Stimulated activated CD8-positive, alpha-beta memory T cell treated with anti-CD3 and anti-CD28 coated beads, Interleukin-12 subunit alpha, Interleukin-12 subunit beta, amount 100 ng/mL, for 24 hours (primary cell): Measurements from ENCODE around the gene NECAB3.

Source experiments
- DNase-seq: peaks from one replicate; pipeline ENCODE4 v3.0.0-alpha.2; 2020; ENCODE audit errors: extremely low read depth

The NECAB3 gene

GRCh38 chr20:33663161-33664084, 10.8 kb downstream of the NECAB3 start:
- peak; percentile 68 for DNase-seq

DNA sequence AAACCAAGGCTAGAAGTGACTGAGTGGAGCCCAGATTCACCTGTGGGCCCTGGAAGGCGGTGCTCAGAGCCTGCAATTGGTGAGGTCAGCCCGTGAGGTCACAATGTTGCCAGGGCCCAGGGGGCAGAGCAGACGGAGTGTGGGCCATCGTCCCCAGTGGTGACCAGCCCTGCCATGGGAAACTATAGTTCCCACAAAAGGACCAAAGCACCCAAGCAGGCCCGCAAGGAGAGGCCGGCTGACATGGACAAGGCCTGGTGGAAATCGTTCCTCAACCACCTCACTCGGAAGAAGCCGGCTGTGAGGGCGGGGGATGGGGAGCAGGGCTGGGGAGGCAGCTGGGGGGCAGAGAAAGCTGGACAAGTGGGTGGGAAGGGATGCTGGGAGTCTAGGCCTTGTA, 12.1 kb downstream of the NECAB3 start, which contains the start of gene C20orf144:
Gene C20orf144 (plus strand): TSS at position 156 of the 400 bp plus-strand sequence. CDS start 19 bp downstream, at position 175.
- DNase-seq = no peak

- no peak for DNase-seq
Measured at GRCh38 chr20:33660685-33661058, 13.6 kb downstream of the NECAB3 start.

DNA sequence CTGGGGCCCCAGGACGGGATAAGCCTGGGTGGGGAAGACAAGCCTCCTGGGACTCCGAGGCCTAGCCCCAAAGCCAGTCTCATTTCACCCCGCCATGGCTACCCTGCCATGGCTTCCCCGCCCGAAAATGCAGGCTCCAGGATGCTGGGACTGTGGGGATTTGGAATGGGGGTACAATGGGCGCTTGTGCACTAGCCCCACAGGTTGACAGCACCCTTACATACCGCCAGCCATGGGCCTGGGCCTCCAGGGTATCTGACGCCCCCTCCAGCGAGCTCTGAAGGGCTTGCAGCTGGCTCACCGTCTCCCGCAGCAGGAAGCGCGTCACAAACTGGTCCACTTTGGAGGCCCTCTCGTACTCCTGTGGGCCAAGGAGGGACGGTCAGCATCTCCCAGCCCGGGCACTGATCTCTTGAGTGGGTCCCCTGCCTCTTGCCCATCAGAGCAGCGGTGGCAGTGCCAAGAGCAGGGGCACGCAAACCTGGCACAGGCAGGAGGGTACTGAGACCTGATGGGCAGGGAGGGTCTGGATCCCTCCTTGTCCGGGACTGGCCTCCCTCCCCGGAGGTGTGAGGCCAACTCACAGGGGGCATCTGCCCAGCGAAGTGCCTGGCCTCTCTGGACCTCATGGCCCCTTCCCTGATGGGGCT, 14.1 kb downstream of the NECAB3 start:
- DNase-seq = no peak

DNA sequence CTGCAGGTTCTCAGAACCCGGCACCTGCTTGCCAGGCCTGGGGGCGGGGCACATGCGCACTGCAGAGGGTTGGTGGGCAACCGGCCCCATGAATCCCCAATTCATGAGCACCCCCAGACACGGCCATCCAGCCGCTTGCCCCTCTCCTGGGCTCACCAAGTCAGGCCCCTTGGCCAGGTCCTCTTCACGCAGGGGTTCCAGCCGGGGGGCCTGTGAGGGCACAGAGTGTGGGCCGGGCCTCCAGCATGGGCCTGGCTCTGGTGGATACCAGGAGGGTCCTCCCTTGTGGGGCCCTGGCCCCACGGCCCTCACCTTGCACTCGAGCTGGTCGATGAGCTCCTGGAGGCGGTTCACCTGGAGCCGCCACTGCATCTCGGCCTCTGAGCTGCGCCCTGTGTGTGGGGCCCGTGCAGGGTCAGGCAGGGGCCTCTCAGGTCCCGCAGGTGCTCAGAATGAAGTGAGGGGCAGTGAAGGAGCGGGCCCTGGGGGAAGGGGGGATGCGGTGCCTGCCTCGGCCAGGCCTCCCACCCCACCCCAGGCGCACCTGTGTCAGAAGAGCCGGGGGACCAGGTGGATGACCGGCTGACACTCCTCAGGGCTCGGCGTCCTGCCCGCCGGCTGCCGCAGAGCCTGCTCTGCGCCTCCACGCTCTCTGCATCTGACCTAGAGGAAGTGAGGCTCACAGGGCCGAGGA, 14.7 kb downstream of the NECAB3 start:
- no peak for DNase-seq

GRCh38 chr20:33658929-33659328, 15.3 kb downstream of the NECAB3 start:
- DNase-seq = no peak

DNA sequence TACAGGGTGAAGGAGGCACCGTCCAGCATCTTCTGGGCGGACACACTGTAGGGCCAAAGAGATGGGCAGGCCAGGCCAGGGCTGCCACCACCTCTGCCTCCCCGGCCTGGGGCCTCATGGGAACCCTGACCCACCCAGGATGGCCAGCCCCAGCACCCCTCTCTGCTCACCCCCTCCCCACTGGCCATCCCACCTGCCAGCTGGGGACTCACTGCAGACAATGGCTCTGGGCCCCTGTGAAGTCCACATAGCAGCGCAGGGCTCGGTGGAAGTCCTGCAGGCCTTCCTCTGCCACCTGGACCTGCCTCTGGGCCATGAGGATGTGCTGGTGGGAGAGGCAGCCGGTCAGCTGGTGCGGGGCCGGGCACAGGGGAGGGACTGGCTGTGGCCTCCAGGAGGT, 15.7 kb downstream of the NECAB3 start:
- DNase-seq = no peak

DNA sequence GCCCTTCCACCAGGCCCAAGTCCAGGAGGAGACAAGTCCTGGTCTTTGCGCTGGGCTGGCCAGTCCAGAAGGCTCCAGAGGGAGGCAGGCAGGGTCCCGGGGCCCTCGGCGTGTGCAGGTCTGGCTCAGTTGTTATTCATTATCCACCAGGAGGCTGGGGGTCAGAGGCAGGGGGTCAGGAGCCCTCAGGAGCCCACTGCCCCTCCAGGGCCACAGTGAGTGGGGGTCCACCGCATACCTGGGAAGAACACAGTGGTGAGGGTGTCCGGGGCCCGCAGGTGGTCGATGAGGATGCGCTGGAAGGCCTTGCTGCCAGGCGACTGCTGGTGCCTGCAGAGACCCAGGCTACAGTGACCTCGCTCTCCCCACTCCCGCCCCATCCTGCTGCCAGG, 16.5 kb downstream of the NECAB3 start:
- no peak for DNase-seq

DNA sequence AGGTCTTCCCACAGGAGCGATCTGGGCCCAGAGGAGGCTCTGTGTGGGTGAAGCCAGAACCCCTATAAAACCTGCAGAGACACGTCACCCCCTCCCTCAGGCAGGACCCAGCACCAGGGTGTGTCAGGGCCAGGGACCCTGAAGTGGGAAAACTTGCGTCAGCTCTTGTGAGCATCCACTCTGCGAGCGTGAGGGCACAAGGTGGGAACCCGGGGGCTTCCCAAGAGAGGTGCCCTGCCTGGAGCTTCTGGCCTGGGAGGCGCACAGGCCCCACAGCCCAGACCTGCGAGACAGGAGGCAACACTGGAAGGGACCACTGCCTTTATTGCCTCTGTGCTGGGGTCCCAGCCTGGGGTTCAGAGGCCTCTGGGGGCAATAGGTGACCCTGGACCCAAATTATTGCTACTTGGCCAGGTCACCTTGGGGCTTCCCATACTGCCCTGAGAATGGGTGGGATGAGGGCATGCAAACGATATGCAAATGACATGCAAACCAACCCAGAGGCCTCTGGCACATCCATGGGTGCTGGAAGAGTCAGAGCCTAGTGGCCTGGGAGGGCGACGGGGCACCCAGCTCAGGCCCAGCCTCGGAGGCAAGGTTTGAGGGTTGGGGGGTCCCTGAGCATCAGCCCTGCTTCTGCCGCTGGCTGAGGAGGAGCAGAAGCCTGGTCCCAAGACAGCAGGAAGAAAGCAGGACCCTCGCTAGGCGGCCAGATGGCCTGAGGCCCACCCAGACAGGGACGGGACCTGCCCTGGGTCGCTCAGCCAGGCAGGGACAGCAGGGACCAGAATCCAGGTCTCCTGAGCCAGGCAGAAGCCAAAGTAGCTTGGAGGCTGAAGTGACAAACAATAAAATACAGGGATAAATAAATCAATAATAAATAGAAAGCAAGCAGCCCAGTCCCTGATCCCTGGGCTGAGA, 17.2 kb downstream of the NECAB3 start:
- DNase-seq = no peak

DNA sequence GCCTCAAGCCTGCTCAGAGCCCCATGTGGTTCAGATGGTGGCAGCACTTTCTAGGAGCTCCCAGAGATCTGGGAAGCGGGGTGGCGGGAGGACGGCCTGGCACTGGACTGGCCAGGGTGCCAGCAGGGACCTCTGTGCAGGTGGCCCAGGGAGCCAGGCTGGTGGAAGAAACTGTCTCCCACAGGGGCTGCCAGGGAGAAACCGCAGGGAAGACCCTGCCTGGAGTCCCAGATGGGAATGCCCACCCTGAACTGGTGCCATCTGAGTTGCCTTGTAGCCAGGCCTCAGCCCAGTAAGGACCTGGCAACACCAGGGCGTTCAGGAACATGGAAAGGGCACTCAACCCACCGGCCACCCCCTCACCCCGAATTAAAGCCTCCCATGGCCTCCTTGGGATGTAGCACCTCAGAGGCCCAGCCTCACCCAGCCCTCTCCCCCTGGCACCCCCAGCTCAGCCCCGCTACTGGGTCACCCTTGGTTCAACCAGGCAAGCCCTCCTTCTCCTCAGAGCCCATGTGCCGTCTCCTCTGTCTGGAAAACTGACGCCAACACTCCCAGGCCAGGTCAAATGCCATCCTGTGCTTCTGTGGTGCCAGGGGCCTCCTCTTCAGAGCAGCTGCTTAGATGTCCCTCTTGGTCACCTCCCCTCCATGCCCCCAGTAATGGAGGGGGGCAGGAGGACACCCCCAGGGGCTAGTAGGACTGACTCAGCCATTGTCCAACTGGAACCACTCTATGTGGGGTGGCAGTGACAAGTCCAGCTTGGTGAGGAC, 18.0 kb downstream of the NECAB3 start:
- DNase-seq = no peak

DNA sequence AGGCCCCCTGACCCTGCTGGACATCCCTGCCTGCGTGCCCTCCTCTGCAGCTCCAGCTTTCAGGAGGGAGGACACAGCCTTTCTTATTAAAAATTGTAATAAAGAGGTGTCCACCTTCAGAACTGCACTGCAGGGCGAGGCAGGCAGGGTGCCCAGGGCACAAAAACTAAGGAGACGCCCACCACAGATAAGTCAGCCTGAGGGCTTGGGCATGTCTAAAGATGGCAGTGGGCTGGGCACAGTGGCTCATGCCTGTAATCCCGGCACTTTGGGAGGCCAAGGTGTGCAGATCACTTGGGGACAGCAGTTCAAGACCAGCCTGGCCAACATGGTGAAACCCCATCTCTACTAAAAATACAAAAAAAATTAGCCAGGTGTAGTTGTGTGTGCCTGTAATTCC, 19.1 kb downstream of the NECAB3 start:
- DNase-seq = no peak

GRCh38 chr20:33654680-33655161, 19.5 kb downstream of the NECAB3 start:
- no peak for DNase-seq

DNA sequence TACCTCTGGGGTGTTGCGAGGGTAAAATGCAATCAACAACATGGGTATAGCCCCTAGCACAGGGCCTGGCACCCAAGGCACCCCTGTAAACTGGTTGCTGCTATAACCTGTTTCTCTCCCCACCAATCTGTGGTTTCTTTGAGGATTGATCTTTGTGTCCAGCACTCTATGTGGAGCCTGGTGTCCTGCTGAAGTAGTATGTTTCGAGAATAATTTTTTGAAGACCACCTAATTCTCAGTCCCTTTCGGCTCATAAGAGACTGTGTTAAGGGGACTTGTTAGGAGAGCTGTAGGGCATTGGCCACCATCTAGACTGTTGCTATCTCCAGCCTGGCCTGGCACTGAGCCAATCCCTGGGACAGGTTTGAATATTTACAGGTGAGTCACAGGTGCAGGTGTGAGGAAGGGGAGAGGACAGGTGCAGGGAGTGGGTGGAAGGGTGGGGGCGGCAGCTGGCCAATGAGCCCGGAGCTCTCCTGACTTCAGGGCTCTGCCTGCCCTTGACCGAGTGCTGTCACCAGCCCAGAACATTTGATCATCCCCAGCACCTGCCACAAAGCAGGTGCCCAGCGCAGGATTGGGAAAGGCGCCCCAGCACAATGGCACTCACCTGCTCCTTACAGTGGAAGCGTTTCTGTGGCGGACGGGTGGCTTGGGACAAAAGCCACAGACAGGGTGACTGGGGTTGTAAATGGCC, 20.2 kb downstream of the NECAB3 start:
- no peak for DNase-seq

DNA sequence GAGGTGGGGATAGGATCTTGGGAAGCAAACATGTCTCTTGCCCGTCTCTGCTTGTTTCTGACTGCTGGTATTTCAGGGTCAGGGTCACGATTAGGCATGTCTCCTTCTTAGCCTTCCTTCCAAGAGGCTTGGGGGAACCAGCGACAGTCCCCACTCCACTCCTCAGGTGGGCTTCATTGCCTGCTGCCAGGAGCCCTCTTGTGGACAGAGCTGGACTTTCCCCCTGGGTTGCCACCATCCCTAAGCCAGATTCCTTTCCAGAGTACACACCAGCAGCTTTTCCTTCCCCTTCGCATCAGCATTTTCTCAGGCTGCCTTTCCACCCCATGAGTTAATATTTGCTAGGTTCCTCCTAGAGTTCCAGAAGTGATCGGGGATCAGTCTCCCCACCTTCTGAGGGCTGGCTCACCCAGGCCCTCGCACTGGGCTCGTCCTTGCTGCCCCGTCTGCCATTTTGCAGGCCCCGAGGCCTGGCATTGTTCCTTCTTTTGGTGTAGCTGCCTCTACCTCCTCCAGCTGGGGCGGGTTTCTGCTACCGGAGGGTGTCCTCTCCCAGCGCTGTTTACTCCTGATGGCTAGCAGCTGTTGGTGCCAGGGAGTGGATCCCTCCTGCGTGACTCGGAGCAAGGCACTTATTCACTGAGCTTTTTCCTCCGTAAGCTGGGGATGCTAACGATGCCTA, 20.9 kb downstream of the NECAB3 start:
- DNase-seq = no peak

- no peak for DNase-seq
Measured at GRCh38 chr20:33651562-33652048, 22.6 kb downstream of the NECAB3 start.

GRCh38 chr20:33650753-33651561, 23.3 kb downstream of the NECAB3 start:
- no peak for DNase-seq

DNA sequence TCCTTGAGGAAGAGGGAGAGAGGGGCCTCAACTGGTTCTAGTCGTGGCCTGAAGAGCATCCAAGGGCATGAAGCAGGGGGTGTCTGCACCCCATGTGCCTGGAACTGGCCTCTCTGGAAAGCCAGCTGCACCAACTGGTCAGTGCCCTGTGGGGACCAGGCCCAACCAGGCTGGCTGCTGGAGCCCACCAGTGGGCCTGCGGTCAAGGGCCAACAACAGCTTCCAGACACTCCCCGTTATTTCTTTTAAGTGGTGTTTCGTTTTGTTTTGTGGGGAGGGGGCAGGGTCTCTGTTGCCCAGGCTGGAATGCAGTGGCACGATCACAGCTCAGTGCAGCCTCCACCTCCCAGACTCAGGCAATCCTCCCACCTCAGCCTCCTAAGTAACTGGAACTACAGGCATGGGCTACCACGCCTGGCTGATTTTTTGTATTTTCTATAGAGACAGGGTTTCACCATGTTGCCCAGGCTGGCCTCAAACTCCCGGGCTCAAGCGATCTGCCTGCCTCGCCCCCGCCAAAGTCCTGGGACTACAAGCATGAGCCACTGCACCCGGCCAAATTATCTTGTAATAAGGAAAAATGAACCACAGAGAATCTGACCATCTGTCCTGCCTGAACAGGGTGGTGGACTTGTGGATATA, 24.0 kb downstream of the NECAB3 start:
- no peak for DNase-seq

- no peak for DNase-seq
Measured at GRCh38 chr20:33649201-33649681, 25.0 kb downstream of the NECAB3 start.
